Measurements from ENCODE around the gene DCBLD1. TPM values are rescaled to one million over a fixed set of nuclear protein-coding genes. Genes with fewer than 3 reads are reported as not detected.
A peak's percentile ranks its signal among the peaks of the same experiment; 100 is the strongest.

The DCBLD1 gene
- total RNA-seq, 1 donor from 2014 or later, result 19.5 TPM

GRCh38 chr6:117485433-117485832 lies 3.0 kb downstream of the DCBLD1 start:
- H3K4me1 ChIP-seq, result peaks cover 23% of the 10 kb centered on the region
- ATAC-seq, result no peak
- H3K27ac ChIP-seq, result no peak overlapping the region
- intact Hi-C loops (cut with DNase I), result no loop called here
- no peak for TF ChIP-seq CTCF (IDR thresholded peaks at IDR 0.05)
- H3K27me3 ChIP-seq, result no peaks in the 10 kb centered on the region
- H3K9me3 ChIP-seq, result no peaks in the 10 kb centered on the region
- no peak for DNase-seq
- H3K4me3 ChIP-seq, result peak overlapping the region; percentile 15
- no peaks in the 10 kb centered on the region for H3K36me3 ChIP-seq

- H3K27ac ChIP-seq, result no peak overlapping the region
- intact Hi-C loops (cut with DNase I), result no loop called here
- ATAC-seq (no peak), DNase-seq (no peak)
- peaks cover 23% of the 10 kb centered on the region for H3K4me1 ChIP-seq
- no peak for TF ChIP-seq CTCF (IDR thresholded peaks at IDR 0.05)
- no peaks in the 10 kb centered on the region for H3K9me3 ChIP-seq
- no peak overlapping the region for H3K4me3 ChIP-seq
- no peaks in the 10 kb centered on the region for H3K27me3 ChIP-seq
- H3K36me3 ChIP-seq, result no peaks in the 10 kb centered on the region
Measured at GRCh38 chr6:117487821-117488220, 5.3 kb downstream of the DCBLD1 start.

- DNase-seq (no peak), ATAC-seq (no peak)
- H3K4me3 ChIP-seq, result no peak overlapping the region
- intact Hi-C loops (cut with DNase I), result no loop called here
- H3K27ac ChIP-seq, result no peak overlapping the region
- H3K27me3 ChIP-seq, result no peaks in the 10 kb centered on the region
- no peak for TF ChIP-seq CTCF (IDR thresholded peaks at IDR 0.05)
- H3K9me3 ChIP-seq, result no peaks in the 10 kb centered on the region
- peaks cover 20% of the 10 kb centered on the region for H3K4me1 ChIP-seq
- H3K36me3 ChIP-seq, result no peaks in the 10 kb centered on the region
Measured at GRCh38 chr6:117489003-117489402, 6.5 kb downstream of the DCBLD1 start.

GRCh38 chr6:117491916-117492315 lies 9.4 kb downstream of the DCBLD1 start:
- DNase-seq, result no peak
- Histone ChIP-seq H3K4me3 (no peak overlapping the region), H3K36me3 (no peaks in the 10 kb centered on the region), H3K9me3 (no peaks in the 10 kb centered on the region), H3K4me1 (peaks cover 19% of the 10 kb centered on the region), H3K27ac (no peak overlapping the region), H3K27me3 (no peaks in the 10 kb centered on the region)
- intact Hi-C loops (cut with DNase I), result no loop called here
- ATAC-seq, result no peak
- no peak for TF ChIP-seq CTCF (IDR thresholded peaks at IDR 0.05)

DNA sequence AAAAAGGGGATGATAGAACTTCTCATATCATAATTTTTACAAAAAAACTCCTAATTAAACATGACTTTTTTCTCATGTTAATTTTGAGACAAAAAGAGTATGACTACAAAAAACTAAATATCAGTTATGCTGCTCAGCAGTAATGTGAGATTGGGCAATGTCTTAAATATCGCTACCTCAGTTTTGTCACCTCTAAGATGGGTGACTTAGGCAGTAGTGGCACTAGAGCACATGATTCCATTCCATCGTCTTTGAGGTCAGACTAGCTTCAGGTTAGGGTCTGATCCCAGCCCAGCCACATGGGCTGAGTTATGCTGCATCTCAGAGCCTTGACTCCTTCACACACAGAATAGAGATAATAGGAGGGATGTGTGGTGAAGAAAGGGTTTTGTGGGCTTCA lies 11.0 kb downstream of the DCBLD1 start:
- no peak overlapping the region for H3K4me3 ChIP-seq
- no peak for TF ChIP-seq CTCF (IDR thresholded peaks at IDR 0.05)
- H3K4me1 ChIP-seq, result peaks cover 35% of the 10 kb centered on the region
- DNase-seq, result no peak
- H3K27ac ChIP-seq, result no peak overlapping the region
- H3K27me3 ChIP-seq, result no peaks in the 10 kb centered on the region
- intact Hi-C loops (cut with DNase I), result no loop called here
- ATAC-seq, result no peak
- H3K36me3 ChIP-seq, result no peaks in the 10 kb centered on the region
- H3K9me3 ChIP-seq, result no peaks in the 10 kb centered on the region

GRCh38 chr6:117494283-117494682 lies 11.8 kb downstream of the DCBLD1 start:
- H3K4me1 ChIP-seq, result peaks cover 42% of the 10 kb centered on the region
- intact Hi-C loops (cut with DNase I), result no loop called here
- H3K9me3 ChIP-seq, result no peaks in the 10 kb centered on the region
- peak; percentile 49 for ATAC-seq
- H3K4me3 ChIP-seq, result no peak overlapping the region
- H3K27ac ChIP-seq, result no peak overlapping the region
- H3K36me3 ChIP-seq, result no peaks in the 10 kb centered on the region
- TF ChIP-seq CTCF (IDR thresholded peaks at IDR 0.05), result no peak
- DNase-seq, result no peak
- H3K27me3 ChIP-seq, result no peaks in the 10 kb centered on the region
